B cell (primary cell): ENCODE results near the gene PSMC3IP. TPM values are rescaled to one million over a fixed set of nuclear protein-coding genes. Genes with fewer than 3 reads are reported as not detected.
"Not testable (repeated sequence)": the region's sequence is repeated elsewhere in the genome, so short reads cannot be mapped to it uniquely, and the experiment has no call there.

Experiments
- ATAC-seq: fragments of 200-7000 bp; cut with Tn5 transposase; one replicate; pipeline ENCODE4 v1.10.0; 2021; ENCODE audit warnings: low read depth, mild to moderate bottlenecking, moderate number of reproducible peaks, moderate library complexity
- CTCF ChIA-PET: fragments of 350-600 bp; sonication (Branson Sonifier 250); formaldehyde crosslinking; loops from one replicate; lab custom pipeline; 2021; ENCODE audit warnings: antibody characterized with exemption, inconsistent platforms; lab: Charles Lee
- POLR2A ChIA-PET: fragments of 350-600 bp; sonication (Branson Sonifier 250); formaldehyde crosslinking; loops from one replicate; lab custom pipeline; 2021; ENCODE audit warnings: antibody characterized with exemption; lab: Charles Lee
- DNase-seq: peaks from one replicate; pipeline ENCODE4 v3.0.0; 2013
- H2AFZ ChIP-seq: 2 replicates; pipeline ENCODE4 v1.6.1; 2012; ENCODE audit warnings: mild to moderate bottlenecking, low read depth, low read length; ENCODE audit not compliant: insufficient read depth, poor library complexity, severe bottlenecking
- H3K27ac ChIP-seq, 2 donors: 1 replicate in 1 of 2; 2 replicates in 1 of 2; pipeline ENCODE4 v1.5.1; 2012 to 2013; ENCODE audit warnings: low read length in 2 of 2, mild to moderate bottlenecking in 2 of 2, moderate library complexity in 1 of 2
- H3K27me3 ChIP-seq, 4 experiments: fragments of 200-600 bp in 1 of 4; sonication (generic) in 1 of 4; replicated peaks in 1 of 4; 1 replicate in 2 of 4; 2 replicates in 2 of 4; pipeline versions ENCODE4 v1.6.1 to v1.7.0; 2013 to 2016; ENCODE audit warnings: low read length in 3 of 4, mild to moderate bottlenecking in 2 of 4, mixed read lengths in 1 of 4, moderate library complexity in 1 of 4; ENCODE audit not compliant: insufficient read depth in 4 of 4, control insufficient read depth in 3 of 4; ENCODE audit errors: control extremely low read depth in 1 of 4
- H3K36me3 ChIP-seq, 2 experiments: replicated peaks in 1 of 2; 1 replicate in 1 of 2; 2 replicates in 1 of 2; pipeline versions ENCODE4 v1.6.1 to v1.7.1; 2013; ENCODE audit warnings: low read length in 1 of 2; ENCODE audit not compliant: insufficient read depth in 2 of 2, control insufficient read depth in 1 of 2; ENCODE audit errors: control extremely low read depth in 1 of 2, extremely low read depth in 1 of 2
- H3K4me1 ChIP-seq, 2 donors: fragments of 200-600 bp in 1 of 2; sonication (generic) in 1 of 2; 1 replicate in 1 of 2; 2 replicates in 1 of 2; pipeline versions ENCODE4 v1.5.1 to v1.6.1; 2013 to 2017; ENCODE audit warnings: low read length in 2 of 2; ENCODE audit not compliant: control insufficient read depth in 2 of 2, insufficient read depth in 2 of 2
- H3K4me2 ChIP-seq: replicated peaks from 2 replicates; pipeline ENCODE3; 2012; ENCODE audit warnings: mild to moderate bottlenecking, low read depth, low read length; ENCODE audit not compliant: poor library complexity, severe bottlenecking
- H3K4me3 ChIP-seq, 5 experiments: fragments of 200-600 bp in 1 of 5; sonication (generic) in 1 of 5; 1 replicate in 3 of 5; 2 replicates in 2 of 5; pipeline versions ENCODE4 v1.5.1 to v1.7.0; 2011 to 2016; ENCODE audit warnings: low read length in 4 of 5, mild to moderate bottlenecking in 4 of 5, low read depth in 2 of 5, control low read depth in 1 of 5, moderate library complexity in 1 of 5; ENCODE audit not compliant: insufficient read depth in 1 of 5; ENCODE audit errors: control extremely low read depth in 1 of 5, extremely low read depth in 1 of 5
- H3K79me2 ChIP-seq: fragments of 200-600 bp; sonication (generic); one replicate; pipeline ENCODE4 v1.6.0; 2016; ENCODE audit warnings: low read length; ENCODE audit not compliant: control insufficient read depth, insufficient read depth
- H3K9ac ChIP-seq: fragments of 200-600 bp; sonication (generic); 2 replicates; pipeline ENCODE4 v1.6.1; 2017; ENCODE audit warnings: mild to moderate bottlenecking, low read length, moderate library complexity
- H3K9me3 ChIP-seq, 3 donors: one replicate each; pipeline versions ENCODE4 v1.6.1 to v1.7.1; 2013; ENCODE audit warnings: low read length in 2 of 3; ENCODE audit not compliant: control insufficient read depth in 2 of 3, insufficient read depth in 1 of 3; ENCODE audit errors: control extremely low read depth in 1 of 3
- H4K20me1 ChIP-seq: 2 replicates; pipeline ENCODE4 v1.6.0; 2012; ENCODE audit warnings: mild to moderate bottlenecking, low read length; ENCODE audit not compliant: insufficient read depth, control insufficient read depth, poor library complexity, severe bottlenecking
- H3K27ac Mint-ChIP-seq: one replicate; pipeline ENCODE4 v1.8.0; 2021; ENCODE audit warnings: mixed read lengths
- H3K27me3 Mint-ChIP-seq: one replicate; pipeline ENCODE4 v1.8.0; 2021; ENCODE audit warnings: mixed read lengths
- H3K4me1 Mint-ChIP-seq: one replicate; pipeline ENCODE4 v1.8.0; 2021; ENCODE audit warnings: mixed read lengths
- H3K4me3 Mint-ChIP-seq: one replicate; pipeline ENCODE4 v1.8.0; 2021; ENCODE audit warnings: mixed read lengths
- H3K9me3 Mint-ChIP-seq: one replicate; pipeline ENCODE4 v1.8.0; 2022; ENCODE audit warnings: mixed read lengths; ENCODE audit not compliant: insufficient read depth
- CTCF ChIP-seq: fragments of 200-600 bp; IDR thresholded peaks from one replicate; pipeline ENCODE4 v1.8.0; 2022; ENCODE audit warnings: antibody characterized with exemption, mild to moderate bottlenecking
- EZH2 ChIP-seq: IDR thresholded peaks from 2 replicates; pipeline ENCODE4 v1.6.1; 2012; ENCODE audit warnings: borderline replicate concordance, low read depth, mild to moderate bottlenecking, moderate library complexity, low read length; ENCODE audit not compliant: insufficient read depth, poor library complexity, severe bottlenecking
- WGBS: methylation state at CpG from one replicate; pipeline ENCODE4 v1.1.5; 2013; ENCODE audit warnings: missing lambda C conversion rate; ENCODE audit not compliant: insufficient coverage; 5-methylcytosine and 5-hydroxymethylcytosine counted together
- intact Hi-C: fragments of 100-400 bp; cut with micrococcal nuclease; formaldehyde crosslinking; loops from one replicate; pipeline ENCODE4 v1.10.0; 2022
- polyA plus RNA-seq: library from polyadenylated mRNA; depleted of rRNA; stranded (reverse); fragments of >200 nt; gene quantifications from 2 replicates; pipeline ENCODE4 v1.2.3, GENCODE V29; 2012
- total RNA-seq, 2 donors: library from RNA; stranded (reverse); fragments of 120-200 nt in 1 of 2; gene quantifications; 1 replicate in 1 of 2; 2 replicates in 1 of 2; pipeline versions ENCODE4 v1.2.3 to v1.2.4, GENCODE V29; 2013 to 2022

PSMC3IP gene
- total and polyA plus RNA-seq, 2 donors (not counting 1 experiment from before 2014, with no cell fraction given) = 2.8 to 10.4 TPM

- no peak overlapping the region for H3K4me3 ChIP-seq
- no peak for DNase-seq
- no peak overlapping the region for H3K9ac ChIP-seq
- Mint-ChIP-seq H3K4me3 (no peak overlapping the region), H3K4me1 (peaks cover 38% of the 10 kb centered on the region), H3K27ac (no peak overlapping the region), H3K27me3 (no peaks in the 10 kb centered on the region), H3K9me3 (no peaks in the 10 kb centered on the region)
- H3K79me2 ChIP-seq = peaks cover 44% of the 10 kb centered on the region
- TF ChIP-seq CTCF (no peak), EZH2 (no peak)
- no peak for ATAC-seq
- POLR2A ChIA-PET = no interaction called here
- WGBS = 97% methylated on average over 5 of the region's 6 CpGs
- peaks cover 0 to 5% of the 10 kb centered on the region in 2 experiments for H3K36me3 ChIP-seq
- no peak overlapping the region for H2AFZ ChIP-seq
- H3K4me1 ChIP-seq = peaks cover 28 to 42% of the 10 kb centered on the region in 2 donors
- CTCF ChIA-PET = interaction anchor here (1.7 to 2.6 kb wide), 2 partner anchors 9 to 19 kb away, joined by 5 to 12 read pairs; partner anchors contain the start of gene PSMC3IP
- H3K9me3 ChIP-seq = no peaks in the 10 kb centered on the region
- intact Hi-C loops = no loop called here
- no peaks in the 10 kb centered on the region for H3K27me3 ChIP-seq
- H4K20me1 ChIP-seq = peaks cover 12% of the 10 kb centered on the region
- no peak overlapping the region for H3K4me2 ChIP-seq
- H3K27ac ChIP-seq = no peak overlapping the region
Observed at GRCh38 chr17:42559075-42559474, 18.5 kb downstream of the PSMC3IP start.

- H3K27me3 ChIP-seq, H2AFZ ChIP-seq, H3K4me3 ChIP-seq, H3K27me3 Mint-ChIP-seq, H3K36me3 ChIP-seq, ATAC-seq, H4K20me1 ChIP-seq, H3K9ac ChIP-seq, POLR2A ChIA-PET, H3K9me3 ChIP-seq, CTCF ChIA-PET, H3K9me3 Mint-ChIP-seq, DNase-seq, H3K27ac ChIP-seq, H3K4me2 ChIP-seq: not testable (repeated sequence)
- WGBS = 71% methylated on average over 5 of the region's 5 CpGs
- Mint-ChIP-seq H3K4me1 (peaks cover 19% of the 10 kb centered on the region), H3K4me3 (peak overlapping the region; percentile 96), H3K27ac (peak overlapping the region; percentile 73)
- Histone ChIP-seq H3K79me2 (peaks cover 22% of the 10 kb centered on the region), H3K4me1 (peaks cover 15 to 27% of the 10 kb centered on the region in 2 donors)
- intact Hi-C loops = loop anchor here (2.0 kb wide), 1 partner anchor 19 kb away; the partner anchor contains the start of gene NAGLU
Observed at GRCh38 chr17:42555961-42556617, 21.4 kb downstream of the PSMC3IP start.
